Sigmoid colon (tissue), 4 donors: Measurements from ENCODE around the gene SNX14.

ENCODE experiments used
- EP300 ChIP-seq, 4 donors: sonication (generic); formaldehyde crosslinking; IDR thresholded peaks; one replicate each; pipeline ENCODE4 v1.6.1; 2017; ENCODE audit warnings: antibody characterized with exemption in 4 of 4
- POLR2A ChIP-seq, 2 donors: fragments of 450-650 bp; IDR thresholded peaks; one replicate each; pipeline ENCODE4 v1.6.1; 2016; ENCODE audit warnings: antibody characterized with exemption in 2 of 2, mild to moderate bottlenecking in 2 of 2, moderate library complexity in 2 of 2
- POLR2AphosphoS5 ChIP-seq, 4 donors: sonication (generic); formaldehyde crosslinking; IDR thresholded peaks; one replicate each; pipeline ENCODE4 v1.6.1; 2017; ENCODE audit warnings: antibody characterized with exemption in 4 of 4
- TF ChIP-seq, protein P1 (sequence below), 4 experiments: fragments of 450-650 bp in 3 of 4; fragments of 200-600 bp in 1 of 4; IDR thresholded peaks; one replicate each; pipeline ENCODE4 v1.5.1; 2016 to 2019; ENCODE audit warnings: antibody characterized with exemption in 4 of 4, mild to moderate bottlenecking in 3 of 4, moderate library complexity in 2 of 4

DNA sequence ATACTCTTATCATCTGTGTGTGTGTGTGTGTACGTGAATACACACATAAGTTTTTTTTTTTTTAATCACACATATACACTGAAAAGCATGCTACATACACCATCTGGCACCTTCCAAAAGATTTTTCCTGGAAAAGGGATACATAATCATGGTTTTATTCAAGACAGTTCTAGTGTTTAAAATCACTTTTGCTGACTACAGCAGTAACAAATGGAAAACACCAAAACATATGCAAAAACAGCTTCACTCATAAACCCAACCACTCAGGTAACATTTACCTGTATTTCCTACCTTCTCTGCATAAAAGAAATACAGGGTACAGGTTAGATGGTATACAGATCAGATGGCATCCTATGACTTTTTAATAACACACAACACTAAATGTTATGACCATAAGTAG, 2.5 kb downstream of the SNX14 start:
- no peak for TF ChIP-seq POLR2AphosphoS5 (IDR thresholded peaks at IDR 0.05)
- TF ChIP-seq, protein P1, sequence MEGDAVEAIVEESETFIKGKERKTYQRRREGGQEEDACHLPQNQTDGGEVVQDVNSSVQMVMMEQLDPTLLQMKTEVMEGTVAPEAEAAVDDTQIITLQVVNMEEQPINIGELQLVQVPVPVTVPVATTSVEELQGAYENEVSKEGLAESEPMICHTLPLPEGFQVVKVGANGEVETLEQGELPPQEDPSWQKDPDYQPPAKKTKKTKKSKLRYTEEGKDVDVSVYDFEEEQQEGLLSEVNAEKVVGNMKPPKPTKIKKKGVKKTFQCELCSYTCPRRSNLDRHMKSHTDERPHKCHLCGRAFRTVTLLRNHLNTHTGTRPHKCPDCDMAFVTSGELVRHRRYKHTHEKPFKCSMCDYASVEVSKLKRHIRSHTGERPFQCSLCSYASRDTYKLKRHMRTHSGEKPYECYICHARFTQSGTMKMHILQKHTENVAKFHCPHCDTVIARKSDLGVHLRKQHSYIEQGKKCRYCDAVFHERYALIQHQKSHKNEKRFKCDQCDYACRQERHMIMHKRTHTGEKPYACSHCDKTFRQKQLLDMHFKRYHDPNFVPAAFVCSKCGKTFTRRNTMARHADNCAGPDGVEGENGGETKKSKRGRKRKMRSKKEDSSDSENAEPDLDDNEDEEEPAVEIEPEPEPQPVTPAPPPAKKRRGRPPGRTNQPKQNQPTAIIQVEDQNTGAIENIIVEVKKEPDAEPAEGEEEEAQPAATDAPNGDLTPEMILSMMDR (IDR thresholded peaks at IDR 0.05), result no peak
- TF ChIP-seq POLR2A (IDR thresholded peaks at IDR 0.05), result no peak
- no peak for TF ChIP-seq EP300 (IDR thresholded peaks at IDR 0.05)
